GM12875 (cell line): Measurements from ENCODE around the gene L1CAM.

Experiments used
- H3K4me3 ChIP-seq: one replicate; pipeline ENCODE4 v1.5.1; 2011; ENCODE audit warnings: low read depth, low read length, control low read depth
- CTCF ChIP-seq: IDR thresholded peaks from 2 replicates; pipeline ENCODE4 v1.5.1; 2011; ENCODE audit warnings: low read depth, mild to moderate bottlenecking, control low read depth, inconsistent platforms, low read length, moderate library complexity, borderline replicate concordance; ENCODE audit not compliant: insufficient read depth

The L1CAM gene

GRCh38 chrX:153865685-153866084 lies 20.3 kb downstream of the L1CAM start:
- TF ChIP-seq CTCF, result no peak
- H3K4me3 ChIP-seq, result no peak overlapping the region

DNA sequence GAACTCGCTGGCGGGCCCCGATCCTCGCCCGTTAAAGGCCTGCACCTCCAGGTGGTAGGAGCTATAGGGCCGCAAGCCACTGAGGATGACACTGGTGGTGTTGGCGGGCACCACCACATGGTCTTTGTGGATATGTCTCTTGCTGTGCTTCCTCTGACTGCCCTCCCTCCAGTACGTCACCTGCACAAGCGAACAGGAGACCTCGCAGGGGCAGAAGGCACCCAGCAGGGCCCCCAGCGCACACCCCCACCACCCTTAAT lies 20.7 kb downstream of the L1CAM start:
- no peak for TF ChIP-seq CTCF

DNA sequence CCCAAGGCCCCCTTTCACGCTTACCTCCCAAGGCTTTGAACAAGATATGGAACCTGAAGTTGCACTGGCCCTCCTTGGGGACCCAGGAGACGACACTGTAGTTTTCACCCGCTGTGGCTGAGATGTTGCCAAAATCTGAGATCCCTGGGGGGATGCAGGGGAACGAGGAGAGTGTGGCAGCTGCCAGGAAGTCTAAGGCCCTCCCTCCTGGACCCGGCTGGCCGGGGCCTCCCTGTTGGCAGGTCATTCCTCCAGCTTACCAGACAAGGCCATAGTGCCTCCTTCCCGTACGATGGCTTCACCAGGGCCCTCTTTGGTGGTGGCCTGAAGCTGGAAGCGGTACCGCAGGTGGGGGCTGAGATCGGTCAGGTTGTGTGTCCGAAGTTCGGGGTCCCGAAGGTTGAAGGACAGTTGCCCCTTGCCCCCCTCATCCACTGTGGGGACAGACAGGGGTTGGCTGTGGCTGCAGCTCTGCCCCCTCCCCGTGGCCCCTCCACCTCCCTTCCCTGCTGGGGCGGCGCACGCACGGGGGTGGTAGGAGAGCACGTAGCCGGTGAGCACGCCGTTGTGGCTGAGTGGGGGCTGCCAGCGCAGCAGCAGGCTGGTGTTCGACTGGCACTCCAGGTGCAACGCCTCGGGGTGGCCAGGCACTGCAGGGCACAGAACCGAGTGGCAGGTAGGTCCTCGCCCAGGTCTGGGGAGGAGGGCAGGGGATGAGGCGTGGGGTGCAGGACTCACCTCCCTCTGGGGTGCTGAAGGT lies 21.2 kb downstream of the L1CAM start:
- no peak for TF ChIP-seq CTCF
- no peak overlapping the region for H3K4me3 ChIP-seq

More for the DNA sequence above, 20.7 kb downstream of the L1CAM start:
- no peak overlapping the region for H3K4me3 ChIP-seq

GRCh38 chrX:153864101-153864500 lies 21.9 kb downstream of the L1CAM start:
- no peak overlapping the region for H3K4me3 ChIP-seq
- no peak for TF ChIP-seq CTCF

DNA sequence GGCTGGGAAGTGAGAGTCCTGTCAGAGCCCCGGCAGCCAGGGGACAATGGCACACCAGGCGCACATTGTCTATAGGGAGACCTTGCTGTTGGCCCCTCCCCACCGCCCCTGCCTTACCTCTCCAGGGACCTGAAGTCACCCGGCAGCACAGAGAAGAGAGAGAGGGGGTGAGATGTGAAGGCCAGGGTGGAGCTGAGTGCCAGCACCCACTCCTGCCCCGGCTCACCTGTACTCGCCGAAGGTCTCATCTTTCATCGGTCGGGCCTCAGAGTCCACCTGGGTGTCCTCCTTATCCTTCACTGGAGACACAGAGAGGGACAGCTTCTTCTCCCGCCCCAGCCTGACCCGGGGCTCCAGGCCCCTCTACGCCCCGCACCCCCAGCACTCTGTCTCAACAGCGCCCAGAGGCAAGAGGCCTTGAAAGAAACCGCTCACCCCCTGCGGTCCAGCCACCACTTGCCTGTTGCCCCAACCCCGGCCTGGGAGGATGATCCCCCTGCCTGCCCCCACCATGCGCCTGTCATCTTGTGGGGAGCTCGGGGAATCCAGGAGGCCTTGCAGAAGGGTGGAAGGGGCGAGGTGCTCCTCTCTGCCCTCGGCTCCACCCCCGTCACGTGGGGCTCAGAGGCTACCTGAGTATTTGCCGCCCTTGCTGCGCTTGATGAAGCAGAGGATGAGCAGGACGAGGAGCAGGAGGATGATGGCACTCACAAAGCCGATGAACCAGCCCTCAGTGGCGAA lies 22.6 kb downstream of the L1CAM start:
- H3K4me3 ChIP-seq, result no peak overlapping the region
- TF ChIP-seq CTCF, result no peak

GRCh38 chrX:153862369-153863250 lies 23.4 kb downstream of the L1CAM start:
- TF ChIP-seq CTCF, result no peak
- no peak overlapping the region for H3K4me3 ChIP-seq
